DMS79 treated with DMSO at 0.1 percent for 48 hours (cell line): ENCODE data around the gene SUPT5H.

Source experiments
- DNase-seq: peaks from one replicate; lab custom pipeline; 2025; lab: John Stamatoyannopoulos, UW

SUPT5H gene

GRCh38 chr19:39520541-39521484 is 75.4 kb downstream of the SUPT5H start:
- no peak for DNase-seq

DNA sequence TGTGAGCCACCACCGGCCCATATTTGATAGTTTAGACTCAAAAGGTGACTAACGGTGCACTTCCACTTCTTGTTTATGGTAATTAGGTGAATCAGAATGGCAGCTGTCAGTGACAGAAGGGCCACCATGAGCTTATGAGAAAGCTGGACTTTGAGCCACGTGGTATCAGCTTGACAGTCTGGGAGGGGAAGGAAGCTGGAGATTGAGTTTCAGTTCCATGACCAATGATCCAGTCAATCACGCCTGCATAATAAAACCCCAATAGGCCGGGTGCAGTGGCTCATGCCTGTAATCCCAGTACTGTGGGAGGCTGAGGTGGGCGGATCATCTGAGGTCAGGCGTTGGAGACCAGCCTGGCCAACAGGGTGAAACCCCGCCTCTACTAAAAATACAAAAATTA is 79.1 kb downstream of the SUPT5H start:
- DNase-seq = no peak

DNA sequence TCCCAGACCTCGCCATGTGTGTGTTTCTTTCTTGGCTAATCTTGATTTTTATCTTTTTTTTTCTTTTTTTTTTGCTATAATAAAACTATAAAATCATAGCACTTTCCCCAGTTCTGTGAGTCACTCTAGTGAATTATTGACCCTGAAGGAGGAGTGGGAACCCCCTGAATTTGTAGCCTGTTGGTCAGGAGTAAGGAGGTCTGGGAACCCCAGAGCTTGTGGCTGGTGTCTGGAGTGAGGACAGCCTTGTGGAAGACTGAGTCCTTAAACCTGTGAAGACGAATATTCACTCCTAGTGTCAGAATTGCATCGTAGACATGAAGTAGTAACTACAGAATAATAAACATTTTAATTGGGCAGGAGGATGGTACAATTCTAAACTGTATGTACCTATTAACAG is 79.8 kb downstream of the SUPT5H start:
- DNase-seq = no peak
